Ishikawa (cell line): ENCODE data around the gene STEAP2.

ENCODE experiments used
- CEBPB ChIP-seq: IDR thresholded peaks from 2 replicates; pipeline ENCODE4 v1.6.1; 2012
- CREB1 ChIP-seq: IDR thresholded peaks from 2 replicates; pipeline ENCODE4 v1.6.1; 2012; ENCODE audit warnings: low read depth
- EGR1 ChIP-seq: IDR thresholded peaks from 2 replicates; pipeline ENCODE4 v1.6.1; 2012
- EP300 ChIP-seq: IDR thresholded peaks from 2 replicates; pipeline ENCODE4 v1.6.1; 2012; ENCODE audit warnings: borderline replicate concordance
- FOXM1 ChIP-seq: IDR thresholded peaks from 2 replicates; pipeline ENCODE4 v1.6.1; 2012; ENCODE audit warnings: low read depth, borderline replicate concordance
- NFIC ChIP-seq: IDR thresholded peaks from 2 replicates; pipeline ENCODE4 v1.6.1; 2012
- RAD21 ChIP-seq: IDR thresholded peaks from 2 replicates; pipeline ENCODE4 v1.6.1; 2012; ENCODE audit warnings: low read depth
- REST ChIP-seq: IDR thresholded peaks from 2 replicates; pipeline ENCODE4 v1.6.1; 2012; ENCODE audit warnings: low read depth, mild to moderate bottlenecking
- TCF12 ChIP-seq: IDR thresholded peaks from 2 replicates; pipeline ENCODE4 v1.6.1; 2012; ENCODE audit warnings: low read depth
- YY1 ChIP-seq: IDR thresholded peaks from 2 replicates; pipeline ENCODE4 v1.6.1; 2012; ENCODE audit warnings: low read depth
- TF ChIP-seq, protein P1 (sequence below): IDR thresholded peaks from 2 replicates; pipeline ENCODE4 v1.6.1; 2012

- TF ChIP-seq EGR1 (no peak), CEBPB (no peak), YY1 (no peak), RAD21 (no peak), EP300 (no peak), CREB1 (no peak), REST (no peak), FOXM1 (no peak), NFIC (no peak), TCF12 (no peak)
- TF ChIP-seq, protein P1, sequence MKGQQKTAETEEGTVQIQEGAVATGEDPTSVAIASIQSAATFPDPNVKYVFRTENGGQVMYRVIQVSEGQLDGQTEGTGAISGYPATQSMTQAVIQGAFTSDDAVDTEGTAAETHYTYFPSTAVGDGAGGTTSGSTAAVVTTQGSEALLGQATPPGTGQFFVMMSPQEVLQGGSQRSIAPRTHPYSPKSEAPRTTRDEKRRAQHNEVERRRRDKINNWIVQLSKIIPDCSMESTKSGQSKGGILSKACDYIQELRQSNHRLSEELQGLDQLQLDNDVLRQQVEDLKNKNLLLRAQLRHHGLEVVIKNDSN = no peak
These were observed 22.0 kb downstream of the STEAP2 start for GRCh38 chr7:90233569-90233968.
